Neural progenitor cell (in vitro differentiated cells): ENCODE results near the gene ASB3. TPM values are rescaled to one million over a fixed set of nuclear protein-coding genes. Genes with fewer than 3 reads are reported as not detected.

Source experiments
- DNase-seq: peaks from one replicate; pipeline ENCODE4 v3.0.0-alpha.2; 2016; ENCODE audit warnings: low spot score
- H2AFZ ChIP-seq: fragments of 200-600 bp; sonication (generic); replicated peaks from 2 replicates; pipeline ENCODE4 v1.6.1; 2016; ENCODE audit warnings: antibody characterized with exemption
- H3F3A ChIP-seq: fragments of 200-600 bp; sonication (generic); 2 replicates; pipeline ENCODE4 v1.6.1; 2016; ENCODE audit warnings: antibody characterized with exemption, low read depth
- H3K27ac ChIP-seq: fragments of 200-600 bp; sonication (generic); 2 replicates; pipeline ENCODE4 v1.5.1; 2016; ENCODE audit warnings: mild to moderate bottlenecking
- H3K27me3 ChIP-seq: fragments of 200-600 bp; sonication (generic); 2 replicates; pipeline ENCODE4 v1.6.1; 2016; ENCODE audit warnings: mild to moderate bottlenecking, moderate library complexity
- H3K36me3 ChIP-seq: fragments of 200-600 bp; sonication (generic); 2 replicates; pipeline ENCODE4 v1.5.1; 2016
- H3K4me1 ChIP-seq: fragments of 200-600 bp; sonication (generic); 2 replicates; pipeline ENCODE4 v1.6.1; 2016; ENCODE audit warnings: mixed run types
- H3K4me2 ChIP-seq: fragments of 200-600 bp; sonication (generic); 2 replicates; pipeline ENCODE4 v1.6.1; 2016
- H3K4me3 ChIP-seq: fragments of 200-600 bp; sonication (generic); 2 replicates; pipeline ENCODE4 v1.5.1; 2016
- H3K79me2 ChIP-seq: fragments of 200-600 bp; sonication (generic); 2 replicates; pipeline ENCODE4 v1.6.1; 2016; ENCODE audit warnings: low read depth
- H3K9ac ChIP-seq: fragments of 200-600 bp; sonication (generic); 2 replicates; pipeline ENCODE4 v1.6.1; 2016
- H3K9me3 ChIP-seq: fragments of 200-600 bp; sonication (generic); 2 replicates; pipeline ENCODE4 v1.5.1; 2016; ENCODE audit warnings: low read depth
- H4K20me1 ChIP-seq: fragments of 200-600 bp; sonication (generic); 2 replicates; pipeline ENCODE4 v1.6.1; 2016; ENCODE audit warnings: low read depth
- H3K27ac Mint-ChIP-seq: 3 replicates; pipeline ENCODE4 v1.8.0; 2021; ENCODE audit warnings: mixed read lengths
- H3K27me3 Mint-ChIP-seq: 2 replicates; pipeline ENCODE4 v1.8.0; 2022; ENCODE audit warnings: low read depth, mild to moderate bottlenecking, inconsistent platforms, moderate library complexity, mixed read lengths; ENCODE audit not compliant: insufficient read depth
- H3K36me3 Mint-ChIP-seq: 3 replicates; pipeline ENCODE4 v1.8.0; 2021; ENCODE audit warnings: mixed read lengths
- H3K4me1 Mint-ChIP-seq: 3 replicates; pipeline ENCODE4 v1.8.0; 2021; ENCODE audit warnings: mixed read lengths
- H3K4me3 Mint-ChIP-seq: 3 replicates; pipeline ENCODE4 v1.8.0; 2021; ENCODE audit warnings: mild to moderate bottlenecking, moderate library complexity, mixed read lengths
- H3K9me3 Mint-ChIP-seq: 3 replicates; pipeline ENCODE4 v1.8.0; 2020; ENCODE audit warnings: mixed read lengths
- CTCF ChIP-seq: fragments of 200-600 bp; sonication (generic); IDR thresholded peaks from 2 replicates; pipeline ENCODE4 v1.5.1; 2017; ENCODE audit warnings: antibody characterized with exemption, mild to moderate bottlenecking
- EZH2 ChIP-seq: fragments of 200-600 bp; sonication (generic); IDR thresholded peaks from 2 replicates; pipeline ENCODE4 v1.6.1; 2017; ENCODE audit warnings: antibody characterized with exemption, mild to moderate bottlenecking, moderate library complexity
- EZH2phosphoT487 ChIP-seq: fragments of 200-600 bp; sonication (generic); IDR thresholded peaks from 2 replicates; pipeline ENCODE4 v1.6.1; 2017; ENCODE audit warnings: antibody characterized with exemption
- total RNA-seq: library from RNA; depleted of rRNA; stranded (reverse); fragments of >200 nt; gene quantifications from 2 replicates; pipeline ENCODE4 v1.2.3, GENCODE V29; 2015; ENCODE audit warnings: low replicate concordance

The ASB3 gene
- total RNA-seq, 1 donor from 2014 or later: 71.9 TPM

- Histone ChIP-seq H3K79me2 (no peaks in the 10 kb centered on the region), H3K27ac (no peak overlapping the region), H3K36me3 (no peaks in the 10 kb centered on the region), H3K4me1 (no peaks in the 10 kb centered on the region), H3F3A (no peaks in the 10 kb centered on the region), H3K27me3 (no peaks in the 10 kb centered on the region), H3K4me2 (no peak overlapping the region), H3K9me3 (no peaks in the 10 kb centered on the region), H3K4me3 (no peak overlapping the region), H4K20me1 (no peaks in the 10 kb centered on the region), H2AFZ (no peak overlapping the region), H3K9ac (no peak overlapping the region)
- Mint-ChIP-seq H3K36me3 (no peaks in the 10 kb centered on the region), H3K4me1 (no peaks in the 10 kb centered on the region), H3K27ac (no peak overlapping the region), H3K4me3 (no peak overlapping the region), H3K9me3 (no peaks in the 10 kb centered on the region), H3K27me3 (no peaks in the 10 kb centered on the region)
- no peak for DNase-seq
- TF ChIP-seq CTCF (no peak), EZH2 (no peak), EZH2phosphoT487 (no peak)
Observed at GRCh38 chr2:53635694-53636093, 151.1 kb downstream of the ASB3 start.

- Histone ChIP-seq H3K27ac (no peak overlapping the region), H3K9me3 (no peaks in the 10 kb centered on the region), H3K4me2 (no peak overlapping the region), H3K79me2 (no peaks in the 10 kb centered on the region), H3K4me3 (no peak overlapping the region), H3K36me3 (no peaks in the 10 kb centered on the region), H3K27me3 (no peaks in the 10 kb centered on the region), H3K9ac (no peak overlapping the region), H4K20me1 (no peaks in the 10 kb centered on the region), H3F3A (no peaks in the 10 kb centered on the region), H2AFZ (no peak overlapping the region), H3K4me1 (peaks cover 12% of the 10 kb centered on the region)
- H3K9me3 Mint-ChIP-seq: no peaks in the 10 kb centered on the region
- H3K4me3 Mint-ChIP-seq: no peak overlapping the region
- H3K4me1 Mint-ChIP-seq: peaks cover 14% of the 10 kb centered on the region
- peaks cover 2% of the 10 kb centered on the region for H3K27me3 Mint-ChIP-seq
- DNase-seq: no peak
- H3K27ac Mint-ChIP-seq: no peak overlapping the region
- TF ChIP-seq EZH2phosphoT487 (no peak), EZH2 (no peak), CTCF (no peak)
- no peaks in the 10 kb centered on the region for H3K36me3 Mint-ChIP-seq
Observed at GRCh38 chr2:53633441-53633840, 153.3 kb downstream of the ASB3 start.

GRCh38 chr2:53632714-53633113 lies 154.0 kb downstream of the ASB3 start:
- Histone ChIP-seq H3K4me2 (no peak overlapping the region), H3F3A (no peaks in the 10 kb centered on the region), H3K4me3 (no peak overlapping the region), H3K79me2 (no peaks in the 10 kb centered on the region), H4K20me1 (no peaks in the 10 kb centered on the region), H3K36me3 (no peaks in the 10 kb centered on the region), H3K27me3 (no peaks in the 10 kb centered on the region), H3K9me3 (no peaks in the 10 kb centered on the region), H2AFZ (no peak overlapping the region), H3K4me1 (peaks cover 12% of the 10 kb centered on the region), H3K27ac (no peak overlapping the region), H3K9ac (no peak overlapping the region)
- no peak overlapping the region for H3K27ac Mint-ChIP-seq
- H3K4me1 Mint-ChIP-seq: peaks cover 14% of the 10 kb centered on the region
- H3K36me3 Mint-ChIP-seq: no peaks in the 10 kb centered on the region
- H3K27me3 Mint-ChIP-seq: peaks cover 2% of the 10 kb centered on the region
- H3K9me3 Mint-ChIP-seq: no peaks in the 10 kb centered on the region
- no peak for TF ChIP-seq EZH2
- TF ChIP-seq EZH2phosphoT487: no peak
- no peak for TF ChIP-seq CTCF
- DNase-seq: no peak
- no peak overlapping the region for H3K4me3 Mint-ChIP-seq

GRCh38 chr2:53632126-53632460 lies 154.7 kb downstream of the ASB3 start:
- Histone ChIP-seq H3K9ac (no peak overlapping the region), H3K79me2 (no peaks in the 10 kb centered on the region), H3K27me3 (no peaks in the 10 kb centered on the region), H2AFZ (no peak overlapping the region), H3K4me1 (peaks cover 12% of the 10 kb centered on the region), H3F3A (no peaks in the 10 kb centered on the region), H3K36me3 (no peaks in the 10 kb centered on the region), H3K27ac (no peak overlapping the region), H3K4me3 (no peak overlapping the region), H3K4me2 (no peak overlapping the region), H3K9me3 (no peaks in the 10 kb centered on the region), H4K20me1 (no peaks in the 10 kb centered on the region)
- H3K4me1 Mint-ChIP-seq: peaks cover 14% of the 10 kb centered on the region
- H3K4me3 Mint-ChIP-seq: no peak overlapping the region
- no peaks in the 10 kb centered on the region for H3K9me3 Mint-ChIP-seq
- no peaks in the 10 kb centered on the region for H3K36me3 Mint-ChIP-seq
- DNase-seq: no peak
- peaks cover 2% of the 10 kb centered on the region for H3K27me3 Mint-ChIP-seq
- H3K27ac Mint-ChIP-seq: no peak overlapping the region
- TF ChIP-seq EZH2: no peak
- no peak for TF ChIP-seq CTCF
